CD14-positive monocyte (primary cell): ENCODE results near the gene POU2AF3. TPM values are rescaled to one million over a fixed set of nuclear protein-coding genes. Genes with fewer than 3 reads are reported as not detected.

Experiments used
- DNase-seq, 3 donors: peaks; one replicate each; pipeline ENCODE4 v3.0.0-alpha.2; 2011 to 2022
- H2AFZ ChIP-seq: 2 replicates; pipeline ENCODE4 v1.6.0; 2012; ENCODE audit warnings: mild to moderate bottlenecking, low read depth, low read length, inconsistent platforms; ENCODE audit not compliant: insufficient read depth, poor library complexity, severe bottlenecking
- H3K27ac ChIP-seq, 2 donors: 1 replicate in 1 of 2; 2 replicates in 1 of 2; pipeline ENCODE4 v1.5.1; 2012 to 2013; ENCODE audit warnings: low read length in 2 of 2, control low read depth in 1 of 2, inconsistent platforms in 1 of 2, low read depth in 1 of 2, mild to moderate bottlenecking in 1 of 2
- H3K27me3 ChIP-seq, 2 donors: one replicate each; pipeline versions ENCODE4 v1.6.0 to v1.6.1; 2011 to 2013; ENCODE audit warnings: low read length in 2 of 2; ENCODE audit not compliant: control insufficient read depth in 2 of 2, insufficient read depth in 2 of 2
- H3K36me3 ChIP-seq, 2 donors: replicated peaks in 1 of 2; 1 replicate in 1 of 2; 2 replicates in 1 of 2; pipeline versions ENCODE4 v1.5.1 to v1.6.1; 2012 to 2013; ENCODE audit warnings: low read length in 2 of 2, control low read depth in 1 of 2, inconsistent platforms in 1 of 2, mild to moderate bottlenecking in 1 of 2; ENCODE audit not compliant: insufficient read depth in 2 of 2, control insufficient read depth in 1 of 2
- H3K4me1 ChIP-seq, 2 donors: 1 replicate in 1 of 2; 2 replicates in 1 of 2; pipeline versions ENCODE4 v1.5.1 to v1.6.1; 2012 to 2013; ENCODE audit warnings: low read length in 2 of 2, control low read depth in 1 of 2, inconsistent platforms in 1 of 2, mild to moderate bottlenecking in 1 of 2, moderate library complexity in 1 of 2; ENCODE audit not compliant: insufficient read depth in 2 of 2, control insufficient read depth in 1 of 2
- H3K4me2 ChIP-seq: replicated peaks from 2 replicates; pipeline ENCODE3; 2012; ENCODE audit warnings: low read length, moderate library complexity, mild to moderate bottlenecking; ENCODE audit not compliant: poor library complexity, severe bottlenecking; ENCODE audit errors: extremely low read depth
- H3K4me3 ChIP-seq, 3 experiments: fragments of 200-600 bp in 1 of 3; sonication (generic) in 1 of 3; replicated peaks in 1 of 3; 1 replicate in 2 of 3; 2 replicates in 1 of 3; pipeline ENCODE4 v1.5.1; 2011 to 2013; ENCODE audit warnings: low read length in 3 of 3, mild to moderate bottlenecking in 3 of 3, control low read depth in 2 of 3, low read depth in 2 of 3, inconsistent platforms in 1 of 3, moderate library complexity in 1 of 3
- H3K79me2 ChIP-seq: 2 replicates; pipeline ENCODE4 v1.6.0; 2012; ENCODE audit warnings: mild to moderate bottlenecking, control low read depth, inconsistent platforms, low read length, moderate library complexity; ENCODE audit not compliant: insufficient read depth
- H3K9ac ChIP-seq: 2 replicates; pipeline ENCODE4 v1.6.0; 2017; ENCODE audit warnings: low read length, mild to moderate bottlenecking; ENCODE audit not compliant: insufficient read depth, poor library complexity, severe bottlenecking
- H3K9me3 ChIP-seq, 2 donors: replicated peaks in 1 of 2; 1 replicate in 1 of 2; 2 replicates in 1 of 2; pipeline versions ENCODE4 v1.5.1 to v1.6.1; 2012 to 2013; ENCODE audit warnings: low read length in 2 of 2, control low read depth in 1 of 2; ENCODE audit not compliant: control insufficient read depth in 1 of 2, insufficient read depth in 1 of 2
- H4K20me1 ChIP-seq: 2 replicates; pipeline ENCODE4 v1.6.0; 2012; ENCODE audit warnings: mild to moderate bottlenecking, low read length, control low read depth, moderate library complexity; ENCODE audit not compliant: insufficient read depth
- H3K27ac Mint-ChIP-seq, 7 donors: one replicate each; pipeline ENCODE4 v1.8.0; 2020; ENCODE audit warnings: mild to moderate bottlenecking in 7 of 7, mixed read lengths in 7 of 7, moderate library complexity in 6 of 7, inconsistent platforms in 2 of 7
- H3K27me3 Mint-ChIP-seq, 3 donors: one replicate each; pipeline ENCODE4 v1.8.0; 2021 to 2022; ENCODE audit warnings: low read depth in 3 of 3, mild to moderate bottlenecking in 3 of 3, mixed read lengths in 3 of 3, moderate library complexity in 3 of 3, inconsistent platforms in 1 of 3
- H3K36me3 Mint-ChIP-seq, 2 donors: one replicate each; pipeline ENCODE4 v1.8.0; 2020; ENCODE audit warnings: mixed read lengths in 2 of 2, inconsistent platforms in 1 of 2, mild to moderate bottlenecking in 1 of 2
- H3K4me1 Mint-ChIP-seq: one replicate; pipeline ENCODE4 v1.8.0; 2020; ENCODE audit warnings: mild to moderate bottlenecking, mixed read lengths
- H3K4me3 Mint-ChIP-seq, 2 donors: one replicate each; pipeline ENCODE4 v1.8.0; 2020; ENCODE audit warnings: mild to moderate bottlenecking in 2 of 2, mixed read lengths in 2 of 2, moderate library complexity in 1 of 2
- H3K9me3 Mint-ChIP-seq, 7 donors: one replicate each; pipeline ENCODE4 v1.8.0; 2020 to 2022; ENCODE audit warnings: mixed read lengths in 7 of 7, mild to moderate bottlenecking in 6 of 7, moderate library complexity in 6 of 7, inconsistent platforms in 2 of 7
- WGBS: methylation state at CpG from one replicate; pipeline ENCODE4 v1.1.5; 2013; ENCODE audit warnings: missing lambda C conversion rate; ENCODE audit not compliant: insufficient coverage; 5-methylcytosine and 5-hydroxymethylcytosine counted together
- intact Hi-C, 2 donors: fragments of 100-400 bp; cut with micrococcal nuclease; formaldehyde crosslinking; loops; one replicate each; pipeline versions ENCODE4 v1.15.0 to v1.15.1; 2023
- polyA plus RNA-seq, 3 donors: library from polyadenylated mRNA; depleted of rRNA in 1 of 3; unstranded in 2 of 3; stranded (reverse) in 1 of 3; fragments of 300-500 nt in 2 of 3; fragments of >200 nt in 1 of 3; fragmentation: Illumina TruSeq in 2 of 3; gene quantifications; 1 replicate in 2 of 3; 2 replicates in 1 of 3; pipeline ENCODE4 v1.2.3, GENCODE V29; 2012 to 2021
- TF ChIP-seq, protein P1 (sequence below): fragments of 200-600 bp; IDR thresholded peaks from one replicate; pipeline ENCODE4 v1.8.0; 2022; ENCODE audit warnings: antibody characterized with exemption, mild to moderate bottlenecking

Gene POU2AF3
- polyA plus RNA-seq, 3 donors, result not detected

DNA sequence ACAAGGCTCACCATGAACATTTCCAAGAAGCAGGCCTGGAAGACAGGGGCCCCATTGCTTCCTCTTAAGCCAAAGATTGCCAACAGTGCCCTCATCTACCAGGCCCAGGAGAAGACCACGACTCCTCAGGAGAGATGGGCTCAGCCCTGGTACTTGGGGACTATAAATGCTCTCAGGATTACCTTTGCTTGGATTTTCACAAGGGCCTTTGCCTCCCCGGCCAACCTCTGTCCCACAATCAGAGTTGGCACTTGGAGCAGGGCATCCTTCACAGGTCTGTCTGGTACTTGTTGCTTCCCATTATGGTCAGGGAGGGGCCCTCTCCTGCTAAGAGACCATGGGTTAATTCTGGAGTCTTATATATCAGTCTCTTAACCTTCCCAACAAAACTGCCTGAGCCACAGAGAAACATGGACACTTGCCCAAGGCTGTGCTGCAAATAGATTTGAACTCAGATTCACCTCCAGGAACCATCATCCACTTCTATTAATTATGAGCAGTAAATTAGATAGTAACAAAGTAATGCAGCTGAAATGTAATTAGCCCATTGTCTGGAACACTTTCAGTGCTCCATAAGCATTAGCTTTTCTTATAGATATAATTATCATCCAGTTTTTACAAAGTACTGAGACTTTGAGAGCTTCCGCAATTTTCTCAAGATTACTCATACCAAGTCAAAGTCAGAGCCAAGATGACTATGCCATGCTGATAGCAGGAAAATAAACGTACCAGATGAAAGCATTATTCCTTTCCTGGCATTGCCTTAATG is 33.5 kb downstream of the POU2AF3 start:
- no peak for DNase-seq
- TF ChIP-seq, protein P1, sequence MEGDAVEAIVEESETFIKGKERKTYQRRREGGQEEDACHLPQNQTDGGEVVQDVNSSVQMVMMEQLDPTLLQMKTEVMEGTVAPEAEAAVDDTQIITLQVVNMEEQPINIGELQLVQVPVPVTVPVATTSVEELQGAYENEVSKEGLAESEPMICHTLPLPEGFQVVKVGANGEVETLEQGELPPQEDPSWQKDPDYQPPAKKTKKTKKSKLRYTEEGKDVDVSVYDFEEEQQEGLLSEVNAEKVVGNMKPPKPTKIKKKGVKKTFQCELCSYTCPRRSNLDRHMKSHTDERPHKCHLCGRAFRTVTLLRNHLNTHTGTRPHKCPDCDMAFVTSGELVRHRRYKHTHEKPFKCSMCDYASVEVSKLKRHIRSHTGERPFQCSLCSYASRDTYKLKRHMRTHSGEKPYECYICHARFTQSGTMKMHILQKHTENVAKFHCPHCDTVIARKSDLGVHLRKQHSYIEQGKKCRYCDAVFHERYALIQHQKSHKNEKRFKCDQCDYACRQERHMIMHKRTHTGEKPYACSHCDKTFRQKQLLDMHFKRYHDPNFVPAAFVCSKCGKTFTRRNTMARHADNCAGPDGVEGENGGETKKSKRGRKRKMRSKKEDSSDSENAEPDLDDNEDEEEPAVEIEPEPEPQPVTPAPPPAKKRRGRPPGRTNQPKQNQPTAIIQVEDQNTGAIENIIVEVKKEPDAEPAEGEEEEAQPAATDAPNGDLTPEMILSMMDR, result no peak
- Histone ChIP-seq H3K4me3 (no peak overlapping the region), H3K9me3 (no peaks in the 10 kb centered on the region), H3K27ac (no peak overlapping the region), H3K4me2 (no peak overlapping the region), H3K27me3 (no peaks in the 10 kb centered on the region), H3K4me1 (no peaks in the 10 kb centered on the region), H3K36me3 (no peaks in the 10 kb centered on the region), H2AFZ (no peak overlapping the region), H3K79me2 (no peaks in the 10 kb centered on the region), H3K9ac (no peak overlapping the region), H4K20me1 (no peaks in the 10 kb centered on the region)
- H3K4me1 Mint-ChIP-seq, result no peaks in the 10 kb centered on the region
- H3K27ac Mint-ChIP-seq, result no peak overlapping the region
- H3K4me3 Mint-ChIP-seq, result no peak overlapping the region
- WGBS, result 87% methylated on average over 1 of the region's 4 CpGs
- intact Hi-C loops, result no loop called here
- H3K9me3 Mint-ChIP-seq, result peaks cover 0 to 2% (median 0%) of the 10 kb centered on the region in 7 donors
- no peaks in the 10 kb centered on the region for H3K36me3 Mint-ChIP-seq
- H3K27me3 Mint-ChIP-seq, result peaks cover 0 to 2% (median 0%) of the 10 kb centered on the region in 3 donors

DNA sequence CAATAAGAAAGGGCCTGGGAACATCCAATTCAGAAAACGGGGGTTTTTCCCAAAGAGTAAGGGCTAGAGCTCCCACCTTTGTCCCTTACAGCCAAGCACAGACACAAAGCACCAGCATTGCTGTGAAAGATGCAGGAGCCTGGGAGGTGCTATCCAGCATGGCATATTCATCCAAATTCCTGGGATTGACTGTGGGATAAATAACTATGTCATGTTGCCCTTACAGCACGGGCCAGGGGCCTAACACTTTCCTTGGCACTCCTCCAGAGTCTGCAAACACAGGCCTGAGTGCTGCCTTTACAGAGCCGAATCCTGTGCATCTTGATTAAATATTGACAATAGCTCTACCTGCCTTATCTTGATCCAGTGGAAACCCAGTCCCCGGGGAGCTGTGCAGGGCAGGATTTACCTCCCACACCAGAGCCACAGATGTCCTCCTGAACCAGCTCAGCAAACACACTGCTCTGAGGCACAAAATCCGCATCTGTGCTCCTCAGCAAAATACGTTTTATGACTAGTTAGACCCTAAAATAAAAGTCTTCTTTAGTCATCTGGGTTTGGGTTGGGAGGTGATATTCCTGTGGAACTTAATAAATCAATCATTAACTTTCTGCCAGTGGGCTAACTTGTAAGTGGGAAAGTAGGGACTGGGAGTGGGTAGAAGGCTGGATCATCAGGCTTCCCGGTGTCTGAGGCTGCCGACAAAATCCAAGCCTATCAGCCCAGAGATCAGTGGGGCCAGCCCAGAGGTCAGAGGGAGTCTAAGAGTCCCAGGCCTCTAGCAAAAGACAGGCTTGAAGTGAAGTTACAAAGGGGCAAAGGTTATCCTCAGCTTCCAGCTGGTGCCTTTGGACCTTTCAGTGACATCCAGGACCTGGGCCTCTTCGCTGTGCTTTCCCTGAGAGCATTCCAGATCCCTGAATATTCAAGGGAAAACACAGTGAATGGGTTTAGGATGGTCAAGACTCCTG is 36.5 kb downstream of the POU2AF3 start:
- H3K4me3 Mint-ChIP-seq, result peak overlapping the region in 1 of 2 donors; percentile 28
- no peaks in the 10 kb centered on the region for H3K79me2 ChIP-seq
- H3K9me3 Mint-ChIP-seq, result peaks cover 0 to 5% (median 2%) of the 10 kb centered on the region in 7 donors
- H2AFZ ChIP-seq, result no peak overlapping the region
- H3K36me3 Mint-ChIP-seq, result no peaks in the 10 kb centered on the region
- H3K36me3 ChIP-seq, result no peaks in the 10 kb centered on the region
- H3K9ac ChIP-seq, result no peak overlapping the region
- no peaks in the 10 kb centered on the region for H3K4me1 Mint-ChIP-seq
- no peaks in the 10 kb centered on the region for H3K27me3 ChIP-seq
- H3K4me2 ChIP-seq, result no peak overlapping the region
- H3K9me3 ChIP-seq, result no peaks in the 10 kb centered on the region
- no peaks in the 10 kb centered on the region for H4K20me1 ChIP-seq
- intact Hi-C loops, result no loop called here
- TF ChIP-seq, protein P1, result no peak
- H3K27me3 Mint-ChIP-seq, result peaks cover 0 to 2% (median 1%) of the 10 kb centered on the region in 3 donors
- H3K27ac Mint-ChIP-seq, result no peak overlapping the region
- no peak for DNase-seq
- no peaks in the 10 kb centered on the region for H3K4me1 ChIP-seq
- no peak overlapping the region for H3K27ac ChIP-seq
- 86% methylated on average over 6 of the region's 9 CpGs for WGBS
- H3K4me3 ChIP-seq, result no peak overlapping the region
